HUES48 (cell line): ENCODE results near the gene ATRNL1.
A peak's percentile ranks its signal among the peaks of the same experiment; 100 is the strongest.

Experiments used
- H3K27ac ChIP-seq: one replicate; pipeline ENCODE4 v1.7.0; 2013; ENCODE audit warnings: low read depth, low read length, inconsistent platforms
- H3K27me3 ChIP-seq: 2 replicates; pipeline ENCODE4 v1.6.1; 2013; ENCODE audit warnings: mild to moderate bottlenecking, low read length; ENCODE audit not compliant: control insufficient read depth, insufficient read depth
- H3K36me3 ChIP-seq: 2 replicates; pipeline ENCODE4 v1.6.1; 2013; ENCODE audit warnings: low read length; ENCODE audit not compliant: control insufficient read depth, insufficient read depth
- H3K4me1 ChIP-seq: 2 replicates; pipeline ENCODE4 v1.6.1; 2013; ENCODE audit warnings: mild to moderate bottlenecking, low read length; ENCODE audit not compliant: control insufficient read depth, insufficient read depth
- H3K4me3 ChIP-seq: 2 replicates; pipeline ENCODE4 v1.5.1; 2013; ENCODE audit warnings: mild to moderate bottlenecking, low read depth, low read length
- H3K9ac ChIP-seq: 2 replicates; pipeline ENCODE4 v1.6.1; 2013; ENCODE audit warnings: mild to moderate bottlenecking, low read depth, low read length, moderate library complexity
- H3K9me3 ChIP-seq: 2 replicates; pipeline ENCODE4 v1.6.1; 2013; ENCODE audit warnings: low read length; ENCODE audit not compliant: control insufficient read depth, insufficient read depth

The ATRNL1 gene

DNA sequence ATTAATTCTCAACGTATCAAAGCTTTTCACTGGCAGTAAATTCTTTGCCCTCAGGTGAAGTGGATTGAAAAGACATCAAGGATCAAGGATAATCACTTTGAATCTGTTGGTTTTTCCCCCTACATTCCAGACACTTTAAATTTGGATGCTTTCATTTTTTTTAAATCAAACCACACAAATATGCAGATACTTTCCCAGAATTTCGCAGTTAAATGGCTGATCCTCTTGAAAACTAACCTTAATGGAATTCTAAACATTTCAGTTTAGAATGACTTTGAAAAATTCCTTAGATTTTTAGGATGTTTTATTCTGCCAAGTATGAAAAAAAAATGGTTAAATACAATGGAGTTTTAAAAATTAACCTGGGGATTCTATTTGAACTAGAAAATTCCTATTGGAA lies 853.9 kb downstream of the ATRNL1 start:
- Histone ChIP-seq H3K4me1 (peaks cover 26% of the 10 kb centered on the region), H3K36me3 (no peaks in the 10 kb centered on the region), H3K4me3 (no peak overlapping the region), H3K9me3 (no peaks in the 10 kb centered on the region), H3K27ac (no peak overlapping the region), H3K27me3 (no peaks in the 10 kb centered on the region), H3K9ac (no peak overlapping the region)

GRCh38 chr10:115948465-115948864 lies 855.3 kb downstream of the ATRNL1 start:
- H3K27me3 ChIP-seq: no peaks in the 10 kb centered on the region
- H3K27ac ChIP-seq: no peak overlapping the region

GRCh38 chr10:115949282-115949844 lies 856.2 kb downstream of the ATRNL1 start:
- no peaks in the 10 kb centered on the region for H3K36me3 ChIP-seq
- no peak overlapping the region for H3K27ac ChIP-seq
- H3K9ac ChIP-seq: no peak overlapping the region
- no peak overlapping the region for H3K4me3 ChIP-seq
- H3K4me1 ChIP-seq: peaks cover 38% of the 10 kb centered on the region
- H3K9me3 ChIP-seq: no peaks in the 10 kb centered on the region
- no peaks in the 10 kb centered on the region for H3K27me3 ChIP-seq

More at GRCh38 chr10:115948465-115948864, 855.3 kb downstream of the ATRNL1 start:
- Histone ChIP-seq H3K9ac (no peak overlapping the region), H3K36me3 (no peaks in the 10 kb centered on the region), H3K4me1 (peaks cover 32% of the 10 kb centered on the region), H3K9me3 (no peaks in the 10 kb centered on the region), H3K4me3 (no peak overlapping the region)

DNA sequence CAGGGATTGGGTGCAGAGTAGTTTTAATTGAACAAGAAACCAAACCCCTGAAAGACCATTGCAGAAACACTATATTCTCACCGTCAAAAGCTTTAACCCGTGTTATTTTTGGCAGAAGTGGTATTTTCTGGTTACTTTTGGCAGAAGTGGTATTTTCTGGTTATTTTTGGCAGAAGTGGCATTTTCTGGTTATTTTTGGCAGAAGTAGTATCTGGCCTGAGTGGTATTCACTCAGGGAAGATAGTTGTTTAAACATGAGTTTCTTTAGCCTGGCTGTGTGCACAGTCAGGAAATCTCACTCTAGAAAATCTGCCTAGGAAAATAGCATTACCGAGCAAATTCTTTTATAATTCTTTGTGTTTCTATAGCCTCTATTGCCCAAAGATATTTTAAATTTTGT lies 857.2 kb downstream of the ATRNL1 start:
- Histone ChIP-seq H3K9ac (no peak overlapping the region), H3K4me1 (peaks cover 38% of the 10 kb centered on the region), H3K9me3 (no peaks in the 10 kb centered on the region), H3K27ac (no peak overlapping the region), H3K4me3 (no peak overlapping the region), H3K27me3 (no peaks in the 10 kb centered on the region), H3K36me3 (no peaks in the 10 kb centered on the region)

- Histone ChIP-seq H3K9ac (no peak overlapping the region), H3K27me3 (no peaks in the 10 kb centered on the region), H3K4me3 (no peak overlapping the region), H3K36me3 (no peaks in the 10 kb centered on the region), H3K4me1 (peaks cover 36% of the 10 kb centered on the region), H3K9me3 (no peaks in the 10 kb centered on the region), H3K27ac (no peak overlapping the region)
These were observed 858.1 kb downstream of the ATRNL1 start for GRCh38 chr10:115951242-115951641.

DNA sequence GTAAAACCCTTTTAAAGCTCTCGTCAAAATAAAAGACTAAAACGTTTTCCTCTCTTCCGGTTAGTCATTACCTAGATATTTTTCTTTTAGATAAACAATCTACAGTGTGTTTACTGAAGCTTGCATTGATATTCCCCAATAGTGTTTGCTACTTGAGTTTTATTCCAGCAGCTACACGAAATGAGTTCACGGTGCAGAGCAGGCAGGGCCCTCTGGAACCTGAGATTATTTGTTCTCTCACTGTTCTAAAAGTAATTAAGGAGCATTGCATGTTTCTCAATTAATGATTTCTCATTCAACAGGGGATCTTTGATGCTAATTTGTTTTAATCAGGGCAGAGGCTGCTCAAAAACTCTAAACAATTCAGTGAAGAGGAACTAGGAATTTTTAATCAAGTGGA lies 860.1 kb downstream of the ATRNL1 start:
- no peak overlapping the region for H3K27ac ChIP-seq

DNA sequence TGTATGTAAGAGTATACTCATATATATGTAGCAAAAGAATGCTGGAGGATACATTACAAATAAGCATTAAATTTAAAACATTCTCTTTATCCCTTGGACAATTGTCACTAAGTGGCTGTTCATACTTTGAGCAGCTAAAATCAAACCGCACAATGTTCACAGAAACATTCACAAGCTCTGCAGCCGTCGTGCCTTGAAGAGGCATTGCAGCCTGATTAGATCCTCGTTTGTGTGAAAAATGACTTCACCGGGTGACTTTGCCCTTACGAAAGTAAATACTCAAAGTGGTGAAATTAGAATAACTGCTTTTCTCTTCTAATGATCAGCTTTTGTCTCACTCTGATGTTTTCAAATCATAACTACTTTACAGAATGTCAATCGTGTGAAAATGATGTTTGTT lies 860.8 kb downstream of the ATRNL1 start:
- Histone ChIP-seq H3K9me3 (no peaks in the 10 kb centered on the region), H3K36me3 (no peaks in the 10 kb centered on the region), H3K4me3 (no peak overlapping the region), H3K27me3 (no peaks in the 10 kb centered on the region), H3K4me1 (peaks cover 22% of the 10 kb centered on the region), H3K9ac (no peak overlapping the region), H3K27ac (no peak overlapping the region)

More for the DNA sequence above, 860.1 kb downstream of the ATRNL1 start:
- H3K36me3 ChIP-seq: no peaks in the 10 kb centered on the region
- H3K9ac ChIP-seq: no peak overlapping the region
- no peak overlapping the region for H3K4me3 ChIP-seq
- no peaks in the 10 kb centered on the region for H3K27me3 ChIP-seq
- H3K4me1 ChIP-seq: peaks cover 23% of the 10 kb centered on the region
- H3K9me3 ChIP-seq: no peaks in the 10 kb centered on the region

DNA sequence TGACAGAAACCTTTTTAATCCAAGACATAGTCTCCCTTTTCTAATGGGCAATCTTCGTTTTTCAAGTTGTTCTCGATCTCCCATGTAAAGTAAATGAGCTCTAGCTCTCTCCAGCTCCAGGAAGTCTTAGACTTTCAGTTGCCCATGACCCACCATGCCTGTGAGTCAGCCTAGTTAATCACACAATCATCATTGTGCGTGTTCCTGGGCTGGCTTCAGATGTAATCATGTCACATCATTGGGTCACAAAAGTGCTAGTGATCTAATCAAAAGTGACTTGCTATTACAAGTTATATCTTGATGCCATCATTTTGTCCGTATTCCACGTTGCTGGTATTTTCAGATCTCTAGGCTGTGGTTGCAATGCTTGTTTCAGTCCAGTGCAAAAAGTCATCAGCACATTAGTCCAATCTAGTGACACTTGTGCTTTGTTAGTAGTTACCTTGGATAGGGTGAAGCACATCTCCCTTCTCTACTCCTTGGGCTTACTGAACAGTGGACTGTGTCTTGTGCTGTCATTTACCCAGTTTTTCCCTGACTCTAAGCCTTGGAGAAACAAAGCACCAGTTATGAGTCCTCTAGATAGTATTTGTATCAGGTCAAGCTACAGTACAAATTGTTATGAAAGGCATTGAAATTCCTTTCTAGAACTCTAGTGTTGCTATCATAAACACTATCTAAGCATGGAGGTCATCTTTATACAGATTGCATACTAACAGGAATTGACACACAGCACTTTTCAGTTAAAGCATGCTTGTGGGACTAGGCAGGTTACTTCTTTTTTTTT lies 863.3 kb downstream of the ATRNL1 start:
- no peak overlapping the region for H3K27ac ChIP-seq
- no peaks in the 10 kb centered on the region for H3K9me3 ChIP-seq
- H3K4me3 ChIP-seq: no peak overlapping the region
- peaks cover 22% of the 10 kb centered on the region for H3K4me1 ChIP-seq
- H3K9ac ChIP-seq: no peak overlapping the region
- H3K36me3 ChIP-seq: no peaks in the 10 kb centered on the region
- H3K27me3 ChIP-seq: no peaks in the 10 kb centered on the region

GRCh38 chr10:115957012-115957399 lies 863.8 kb downstream of the ATRNL1 start:
- Histone ChIP-seq H3K9ac (no peak overlapping the region), H3K4me1 (peaks cover 22% of the 10 kb centered on the region), H3K36me3 (no peaks in the 10 kb centered on the region), H3K9me3 (no peaks in the 10 kb centered on the region), H3K4me3 (no peak overlapping the region), H3K27me3 (no peaks in the 10 kb centered on the region), H3K27ac (no peak overlapping the region)

DNA sequence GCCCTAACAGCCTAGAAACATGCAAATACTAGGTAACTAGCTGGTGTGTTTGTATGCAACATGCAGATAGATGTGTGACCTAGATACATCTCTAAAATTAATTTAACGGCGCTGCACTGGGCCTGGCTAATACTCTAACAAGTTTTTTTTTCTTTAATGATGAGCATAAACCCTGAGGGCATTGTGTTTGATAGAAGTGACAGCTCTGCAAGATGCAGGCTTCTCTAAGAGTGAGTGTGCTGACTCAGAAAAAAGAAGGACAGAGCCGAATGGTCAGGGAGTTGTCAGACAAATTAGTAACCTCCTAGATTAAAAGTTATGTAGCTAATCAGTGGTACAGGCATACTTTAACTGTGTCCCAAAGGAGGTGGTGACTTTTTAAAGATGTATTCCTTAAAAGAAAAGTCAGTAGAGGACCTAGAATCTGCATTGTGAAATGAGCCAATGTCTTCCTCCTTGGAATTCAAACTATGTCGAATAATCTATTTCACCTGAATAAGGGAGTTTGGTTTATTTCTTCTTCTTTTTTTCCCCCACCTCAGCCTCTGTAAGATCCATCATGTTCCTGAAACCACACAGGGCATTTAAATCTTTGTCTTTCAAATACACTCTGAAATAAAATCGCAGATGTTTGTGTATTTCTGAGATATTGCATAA lies 864.7 kb downstream of the ATRNL1 start:
- H3K9me3 ChIP-seq: no peaks in the 10 kb centered on the region
- H3K9ac ChIP-seq: 0 out of 2 replicates have a peak overlapping the region, but pooled peaks have one; percentile 7
- H3K4me1 ChIP-seq: peaks cover 22% of the 10 kb centered on the region
- H3K27me3 ChIP-seq: no peaks in the 10 kb centered on the region
- H3K27ac ChIP-seq: no peak overlapping the region
- H3K4me3 ChIP-seq: no peak overlapping the region
- H3K36me3 ChIP-seq: no peaks in the 10 kb centered on the region

- H3K4me3 ChIP-seq: no peak overlapping the region
- no peaks in the 10 kb centered on the region for H3K4me1 ChIP-seq
- no peaks in the 10 kb centered on the region for H3K27me3 ChIP-seq
- no peak overlapping the region for H3K9ac ChIP-seq
- no peaks in the 10 kb centered on the region for H3K36me3 ChIP-seq
- H3K9me3 ChIP-seq: no peaks in the 10 kb centered on the region
- H3K27ac ChIP-seq: no peak overlapping the region
These were observed 870.7 kb downstream of the ATRNL1 start for GRCh38 chr10:115963848-115964247.
